OCI-LY7 (cell line): ENCODE measurements around the gene MDC1. TPM values are rescaled to one million over a fixed set of nuclear protein-coding genes. Genes with fewer than 3 reads are reported as not detected.

Source experiments
- BruUV-seq: library from RNA; stranded (reverse); fragments of 400-500 nt; replicated peaks from 2 replicates; lab custom pipeline; 2021; lab: Mats Ljungman, UMichigan
- CTCF ChIA-PET: fragments of 300-600 bp; sonication (Branson Sonifier 250); formaldehyde crosslinking; loops from one replicate; lab custom pipeline; 2022; ENCODE audit warnings: antibody characterized with exemption; ENCODE audit not compliant: unreplicated experiment; lab: Charles Lee
- POLR2A ChIA-PET: fragments of 300-600 bp; sonication (Branson Sonifier 250); formaldehyde crosslinking; loops from one replicate; lab custom pipeline; 2022; ENCODE audit warnings: antibody characterized with exemption; lab: Charles Lee
- DNase-seq: peaks from one replicate; pipeline ENCODE4 v3.0.0-alpha.2; 2015; ENCODE audit warnings: low spot score
- H2AFZ ChIP-seq: fragments of 200-600 bp; sonication (generic), shearing (Covaris generic); 2 replicates; pipeline ENCODE4 v1.6.1; 2014; ENCODE audit warnings: mild to moderate bottlenecking, antibody characterized with exemption, low read length, moderate library complexity
- H3K27ac ChIP-seq: fragments of 200-600 bp; sonication (generic); 2 replicates; pipeline ENCODE4 v1.5.1; 2014; ENCODE audit warnings: mixed run types, low read depth, mild to moderate bottlenecking, moderate library complexity, low read length, inconsistent platforms; ENCODE audit not compliant: poor library complexity, severe bottlenecking
- H3K36me3 ChIP-seq: fragments of 200-600 bp; sonication (generic); 2 replicates; pipeline ENCODE4 v1.6.1; 2014; ENCODE audit warnings: mild to moderate bottlenecking, antibody characterized with exemption, low read length, moderate library complexity, mixed read lengths; ENCODE audit not compliant: insufficient read depth
- H3K4me1 ChIP-seq: fragments of 200-600 bp; sonication (generic); 2 replicates; pipeline ENCODE4 v1.5.1; 2014; ENCODE audit warnings: mild to moderate bottlenecking, low read length; ENCODE audit not compliant: insufficient read depth, poor library complexity, severe bottlenecking
- H3K4me2 ChIP-seq: fragments of 200-600 bp; sonication (generic); 2 replicates; pipeline ENCODE4 v1.6.1; 2014; ENCODE audit warnings: mild to moderate bottlenecking, low read length
- H3K4me3 ChIP-seq: fragments of 200-600 bp; sonication (generic); 2 replicates; pipeline ENCODE4 v1.5.1; 2014; ENCODE audit warnings: mild to moderate bottlenecking, low read depth, low read length; ENCODE audit not compliant: poor library complexity, severe bottlenecking
- H3K79me2 ChIP-seq: fragments of 200-600 bp; sonication (generic); 2 replicates; pipeline ENCODE4 v1.6.1; 2016; ENCODE audit warnings: low read depth, mild to moderate bottlenecking, low read length, moderate library complexity, mixed read lengths; ENCODE audit not compliant: insufficient read depth
- H3K9me2 ChIP-seq: fragments of 200-600 bp; sonication (generic); 2 replicates; pipeline ENCODE4 v1.6.1; 2016; ENCODE audit warnings: mild to moderate bottlenecking, low read length, mixed read lengths; ENCODE audit not compliant: insufficient read depth
- H3K9me3 ChIP-seq: fragments of 200-600 bp; sonication (generic); 2 replicates; pipeline ENCODE4 v1.6.1; 2014; ENCODE audit warnings: mild to moderate bottlenecking, mixed run types, low read length, mixed read lengths
- H4K20me1 ChIP-seq: fragments of 200-600 bp; sonication (generic); 2 replicates; pipeline ENCODE4 v1.6.1; 2014; ENCODE audit warnings: mild to moderate bottlenecking, antibody characterized with exemption, low read length, moderate library complexity, mixed read lengths; ENCODE audit not compliant: insufficient read depth
- CTCF ChIP-seq: fragments of 200-600 bp; sonication (generic); conservative IDR thresholded peaks from 2 replicates; pipeline ENCODE4 v1.5.1; 2014; ENCODE audit warnings: mild to moderate bottlenecking, antibody characterized with exemption, low read length, moderate library complexity, mixed read lengths
- EZH2phosphoT487 ChIP-seq: fragments of 200-600 bp; sonication (generic); IDR thresholded peaks from 2 replicates; pipeline ENCODE4 v1.6.1; 2018; ENCODE audit warnings: low read depth, borderline replicate concordance, mild to moderate bottlenecking, mixed run types, antibody characterized with exemption, low read length, moderate library complexity, mixed read lengths
- intact Hi-C: fragments of 100-400 bp; cut with micrococcal nuclease; formaldehyde crosslinking; loops from one replicate; pipeline ENCODE4 v1.10.0; 2022; ENCODE audit not compliant: unreplicated experiment
- total RNA-seq, 2 experiments: library from RNA; depleted of rRNA in 1 of 2; stranded (reverse); fragments of >200 nt in 1 of 2; shearing (Covaris generic) in 1 of 2; gene quantifications; 2 replicates each; pipeline ENCODE4 v1.2.3, GENCODE V29; 2014 to 2022

The MDC1 gene
- total RNA-seq, 2 experiments from 2014 or later = 41.6 to 107 TPM

DNA sequence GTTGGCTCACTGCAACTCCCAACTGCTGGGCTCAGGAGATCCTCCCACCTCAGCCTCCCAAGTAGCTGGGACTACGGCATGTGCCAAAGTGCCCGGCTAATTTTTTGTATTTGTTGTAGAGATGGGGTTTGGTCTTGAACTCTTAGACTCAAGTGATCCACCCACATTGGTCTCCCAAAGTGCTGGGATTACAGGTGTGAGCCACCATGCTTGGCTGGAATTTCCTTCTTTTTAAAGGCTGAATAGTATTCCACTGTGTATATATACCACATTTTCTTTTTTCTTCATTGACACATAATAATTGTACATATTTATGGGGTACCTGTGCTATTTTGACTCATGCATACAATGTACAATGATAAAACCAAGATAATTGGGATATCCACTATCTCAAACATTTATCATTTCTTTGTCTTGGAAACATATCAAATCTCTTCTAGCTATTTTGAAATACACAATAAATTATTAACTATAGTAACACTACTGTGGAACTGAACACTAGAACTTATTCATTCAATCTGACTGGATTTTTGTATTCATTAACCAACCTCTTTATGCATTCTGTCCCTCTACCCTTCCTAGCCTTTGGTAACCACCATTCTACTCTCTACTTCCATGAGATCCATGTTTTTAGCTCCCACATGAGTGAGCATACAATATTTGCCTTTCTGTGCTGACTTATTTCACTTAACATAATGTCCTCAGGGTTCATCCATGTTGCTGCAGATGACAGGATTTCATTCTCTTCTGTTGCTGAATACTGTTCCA is 7.8 kb downstream of the MDC1 start:
- H2AFZ ChIP-seq = no peak overlapping the region
- no peak for TF ChIP-seq EZH2phosphoT487
- TF ChIP-seq CTCF = no peak
- ChIA-PET POLR2A (interaction anchor here (0.7 kb wide), 1 partner anchor 16 kb away, joined by 3 read pairs; no protein-coding TSS in a partner anchor), CTCF (no interaction called here)
- intact Hi-C loops = no loop called here
- H3K4me1 ChIP-seq = peaks cover 18% of the 10 kb centered on the region
- peaks cover 95% of the 10 kb centered on the region for H3K36me3 ChIP-seq
- no TSS peak for BruUV-seq
- H3K9me2 ChIP-seq = no peaks in the 10 kb centered on the region
- no peak for DNase-seq
- H4K20me1 ChIP-seq = no peaks in the 10 kb centered on the region
- H3K79me2 ChIP-seq = no peaks in the 10 kb centered on the region
- no peaks in the 10 kb centered on the region for H3K9me3 ChIP-seq
- no peak overlapping the region for H3K4me2 ChIP-seq
- H3K4me3 ChIP-seq = no peak overlapping the region
- H3K27ac ChIP-seq = no peak overlapping the region

- no peak overlapping the region for H3K4me2 ChIP-seq
- intact Hi-C loops = no loop called here
- no peak overlapping the region for H3K4me3 ChIP-seq
- BruUV-seq = no TSS peak
- H2AFZ ChIP-seq = no peak overlapping the region
- no peaks in the 10 kb centered on the region for H3K9me2 ChIP-seq
- H3K9me3 ChIP-seq = no peaks in the 10 kb centered on the region
- CTCF ChIA-PET = interaction anchor here (0.5 to 0.6 kb wide), 2 partner anchors 27 to 90 kb away, joined by 3 to 4 read pairs; partner anchors contain the start of gene MRPS18B
- no peak for DNase-seq
- H4K20me1 ChIP-seq = no peaks in the 10 kb centered on the region
- no peaks in the 10 kb centered on the region for H3K79me2 ChIP-seq
- peaks cover 95% of the 10 kb centered on the region for H3K36me3 ChIP-seq
- peaks cover 8% of the 10 kb centered on the region for H3K4me1 ChIP-seq
- no peak overlapping the region for H3K27ac ChIP-seq
- POLR2A ChIA-PET = interaction anchor here (1.1 kb wide), 1 partner anchor 16 kb away, joined by 3 read pairs; no protein-coding TSS in a partner anchor
- no peak for TF ChIP-seq EZH2phosphoT487
- no peak for TF ChIP-seq CTCF
Observed at GRCh38 chr6:30707281-30707850, 9.7 kb downstream of the MDC1 start.
